Measurements from ENCODE around the gene CARHSP1. TPM values are rescaled to one million over a fixed set of nuclear protein-coding genes. Genes with fewer than 3 reads are reported as not detected.
"Not testable (repeated sequence)": the region's sequence is repeated elsewhere in the genome, so short reads cannot be mapped to it uniquely, and the experiment has no call there.

The CARHSP1 gene
- polyA plus RNA-seq, 3 donors, result 85.0 to 89.3 (median 88.7) TPM

DNA sequence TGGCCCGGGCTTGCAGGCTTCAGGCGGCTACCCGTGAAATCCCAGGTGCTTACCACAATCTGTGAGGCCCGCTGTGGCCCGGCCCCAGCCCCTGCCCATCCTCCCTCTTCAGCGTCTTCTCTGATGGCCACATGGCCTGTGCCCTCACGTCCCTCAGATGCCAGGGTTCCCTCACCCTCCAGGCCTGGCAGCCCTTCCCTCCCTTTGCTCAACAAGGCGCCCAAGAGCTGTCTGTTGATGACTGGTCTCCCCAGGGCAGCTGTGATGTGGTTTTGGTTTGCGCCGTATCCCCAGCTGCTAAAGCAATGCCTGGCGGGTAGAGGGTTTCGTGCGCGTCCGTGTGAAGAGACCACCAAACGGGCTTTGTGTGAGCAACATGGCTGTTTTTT lies 36.1 kb downstream of the CARHSP1 start:
- no peak for DNase-seq

DNA sequence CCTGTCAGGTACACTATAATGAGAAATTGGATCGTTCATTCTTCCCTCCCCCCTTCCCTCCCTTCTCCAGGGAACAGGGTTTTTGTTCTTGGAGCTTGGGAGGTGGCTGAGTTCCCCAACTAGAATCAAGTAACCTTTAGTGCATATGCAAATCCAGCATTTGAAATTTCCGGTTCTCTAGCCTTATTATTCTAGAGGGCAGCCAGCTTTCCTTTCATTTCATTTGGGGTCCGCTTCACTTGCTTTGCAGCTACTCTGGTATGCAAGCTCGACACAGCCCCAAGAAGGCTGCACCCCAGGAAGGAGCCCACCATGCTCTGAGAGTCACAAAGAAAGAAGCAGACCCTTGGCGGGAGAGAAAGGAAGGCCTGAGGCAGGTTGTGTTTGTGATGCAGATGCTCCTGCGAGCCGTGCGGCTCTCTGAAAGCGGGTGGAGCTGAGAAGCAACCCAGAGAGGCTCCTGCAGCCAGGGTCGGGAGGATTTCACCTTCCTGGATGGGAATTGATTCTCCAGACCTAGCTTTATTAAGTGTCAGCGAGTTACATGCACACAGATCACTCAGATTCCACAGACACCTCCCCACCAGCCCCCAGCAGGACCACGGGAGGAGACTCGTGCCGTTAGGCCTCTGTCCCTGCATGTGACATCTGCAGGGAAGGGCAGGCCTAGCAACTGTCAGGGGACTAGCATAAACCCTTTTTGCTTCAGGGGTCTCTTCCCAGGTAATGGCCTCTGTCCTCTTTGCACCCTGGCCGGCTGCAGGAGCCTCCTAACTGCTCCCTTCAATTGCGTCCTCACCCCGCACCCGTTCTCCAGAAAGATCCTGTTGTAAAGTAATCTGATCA lies 36.7 kb downstream of the CARHSP1 start:
- DNase-seq, result no peak

- DNase-seq, result no peak
Observed at GRCh38 chr16:8831450-8831849, 37.4 kb downstream of the CARHSP1 start.

- no peak for DNase-seq
Observed at GRCh38 chr16:8828541-8829165, 40.2 kb downstream of the CARHSP1 start.

DNA sequence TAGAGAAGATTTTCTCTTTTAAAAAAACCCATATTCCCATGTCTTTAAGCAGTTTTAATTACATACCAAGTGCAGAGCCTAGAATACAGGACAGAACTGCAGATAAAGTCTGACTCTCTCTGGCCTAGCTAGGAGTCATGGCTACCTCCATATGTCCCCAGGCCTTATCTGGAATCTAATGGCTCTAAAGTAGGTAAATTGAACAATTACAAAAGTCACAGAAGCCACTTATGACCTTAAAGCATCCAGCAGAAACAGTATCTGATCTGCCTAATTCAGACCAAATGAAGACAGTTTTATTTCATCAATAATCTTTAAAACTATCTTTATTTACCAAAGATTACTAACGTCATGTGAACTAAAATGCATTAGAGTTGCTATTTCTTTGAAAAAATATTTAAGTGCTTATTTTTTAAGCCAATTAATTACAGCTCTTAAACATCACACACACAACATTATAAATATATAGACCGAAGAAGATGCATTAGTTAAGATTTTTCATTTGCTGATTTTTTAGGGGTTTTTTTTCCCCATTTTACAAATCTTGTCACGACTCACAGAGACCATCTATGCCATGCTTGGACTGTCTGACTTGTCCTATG lies 42.4 kb downstream of the CARHSP1 start:
- no peak for DNase-seq

DNA sequence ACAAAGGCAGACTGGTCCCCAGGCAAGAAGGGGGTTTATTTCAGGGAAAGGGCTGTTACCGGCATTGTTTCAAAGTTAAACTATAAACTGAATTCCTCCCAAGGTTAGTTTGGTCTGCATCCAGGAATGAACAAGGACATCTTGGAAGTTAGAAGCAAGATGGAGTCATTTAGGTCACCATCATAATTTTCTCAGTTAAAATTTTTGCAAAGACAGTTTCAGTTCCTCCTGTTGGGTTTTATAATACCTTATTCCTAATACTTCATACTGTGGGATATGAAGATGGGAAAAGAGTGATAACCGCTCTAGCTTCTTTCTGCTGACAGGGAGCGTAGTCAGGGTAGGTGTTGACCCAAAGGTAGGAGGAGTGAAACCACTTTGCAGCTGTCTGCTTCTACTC lies 46.4 kb downstream of the CARHSP1 start:
- no peak for DNase-seq

DNA sequence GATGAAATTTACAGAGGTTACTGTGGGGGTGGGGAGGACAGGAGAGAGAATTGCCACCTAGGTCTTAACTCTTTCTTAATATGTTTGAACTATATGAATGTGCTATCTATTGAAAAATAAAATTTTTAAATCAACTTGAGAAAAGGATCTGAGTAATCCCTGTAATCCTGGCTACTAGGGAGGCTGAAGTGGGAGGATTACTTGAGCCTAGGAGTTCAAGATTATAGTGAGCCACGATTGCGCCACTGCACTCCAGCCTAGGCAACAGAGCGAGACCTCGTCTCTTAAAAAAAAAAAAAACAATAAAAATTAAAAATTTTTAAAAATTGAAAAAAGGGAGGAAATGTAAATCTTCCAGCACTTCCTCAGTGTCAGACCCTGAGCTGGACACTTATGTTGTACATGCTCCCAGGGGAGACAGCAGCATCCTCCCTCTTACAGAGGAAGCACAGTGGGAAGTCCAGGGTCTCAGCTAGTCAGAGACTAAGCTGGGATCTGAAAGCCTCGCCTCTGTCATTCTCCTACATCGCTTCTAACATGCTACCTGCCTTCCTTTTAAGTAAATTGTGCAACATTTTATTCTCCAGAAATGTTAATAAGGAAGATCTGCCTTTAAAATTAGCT lies 49.3 kb downstream of the CARHSP1 start:
- no peak for DNase-seq

DNA sequence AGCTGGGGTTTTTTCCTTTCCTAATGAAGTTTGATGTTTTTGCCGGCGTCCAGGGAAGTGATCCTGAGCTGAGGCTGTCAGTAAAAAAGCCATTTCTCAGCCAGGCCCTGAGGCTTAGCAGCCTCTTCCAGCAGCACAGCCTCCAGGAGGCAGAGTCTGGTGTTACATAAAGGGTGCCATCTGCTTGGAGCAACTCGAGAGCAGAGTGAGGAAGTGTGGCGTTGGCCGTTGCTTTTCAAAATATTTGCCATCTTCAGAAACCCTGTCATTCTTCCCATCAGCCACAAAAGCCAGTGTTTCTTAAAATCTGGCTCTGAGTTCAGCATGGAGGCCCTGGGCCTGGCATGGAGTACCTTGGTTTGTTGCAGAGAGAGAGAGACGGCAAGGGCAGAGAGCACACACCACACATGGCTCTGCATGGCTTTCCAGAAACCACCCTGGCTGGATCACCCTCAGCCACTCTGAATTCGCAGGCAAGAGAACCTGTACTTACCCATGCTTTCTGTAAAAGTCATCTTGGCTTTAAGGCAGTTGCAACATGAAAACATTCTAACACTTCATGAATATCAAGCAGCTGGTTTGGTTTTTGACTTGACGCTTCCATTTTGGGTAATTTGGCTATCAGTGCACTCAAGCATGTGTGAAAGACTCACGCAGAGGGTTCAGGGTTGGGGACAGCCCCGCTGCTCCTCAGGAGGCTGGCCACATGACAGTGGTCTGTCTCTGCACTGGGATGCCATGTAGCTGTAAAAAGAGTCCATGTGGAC lies 50.1 kb downstream of the CARHSP1 start:
- DNase-seq, result no peak

DNA sequence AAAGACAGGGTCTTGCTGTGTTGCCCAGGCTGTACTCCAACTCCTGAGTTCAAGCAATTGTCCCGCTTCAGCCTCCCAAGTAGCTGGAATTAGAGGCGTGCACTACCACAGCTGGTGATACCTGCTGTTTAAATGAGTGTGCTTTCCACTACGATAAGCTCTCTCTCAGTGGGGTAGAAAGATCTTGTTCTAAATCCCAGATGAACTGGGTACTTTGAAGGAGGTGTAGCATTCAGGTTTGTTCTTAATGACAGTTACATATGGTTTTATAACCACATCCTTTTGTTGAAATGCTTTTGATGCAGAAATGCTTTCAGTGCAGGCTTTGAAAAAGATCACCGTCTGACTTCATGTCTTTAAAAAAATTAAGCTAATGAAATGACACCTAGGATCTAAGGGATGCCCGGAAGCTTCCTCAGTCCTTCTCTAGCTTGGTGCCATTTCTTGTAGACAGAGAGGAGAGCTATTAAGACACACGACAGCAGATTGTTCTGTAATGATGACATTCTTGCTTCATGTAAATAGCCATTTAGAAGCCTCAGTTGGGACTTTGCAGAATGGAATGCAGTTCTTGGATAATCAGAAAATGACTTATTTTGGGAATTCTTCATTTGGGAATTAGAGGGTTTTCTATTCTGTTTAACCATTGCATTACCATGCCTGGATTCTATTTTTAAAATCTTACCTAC lies 51.7 kb downstream of the CARHSP1 start:
- no peak for DNase-seq

- DNase-seq, result no peak
Observed at GRCh38 chr16:8814095-8814806, 54.6 kb downstream of the CARHSP1 start.

DNA sequence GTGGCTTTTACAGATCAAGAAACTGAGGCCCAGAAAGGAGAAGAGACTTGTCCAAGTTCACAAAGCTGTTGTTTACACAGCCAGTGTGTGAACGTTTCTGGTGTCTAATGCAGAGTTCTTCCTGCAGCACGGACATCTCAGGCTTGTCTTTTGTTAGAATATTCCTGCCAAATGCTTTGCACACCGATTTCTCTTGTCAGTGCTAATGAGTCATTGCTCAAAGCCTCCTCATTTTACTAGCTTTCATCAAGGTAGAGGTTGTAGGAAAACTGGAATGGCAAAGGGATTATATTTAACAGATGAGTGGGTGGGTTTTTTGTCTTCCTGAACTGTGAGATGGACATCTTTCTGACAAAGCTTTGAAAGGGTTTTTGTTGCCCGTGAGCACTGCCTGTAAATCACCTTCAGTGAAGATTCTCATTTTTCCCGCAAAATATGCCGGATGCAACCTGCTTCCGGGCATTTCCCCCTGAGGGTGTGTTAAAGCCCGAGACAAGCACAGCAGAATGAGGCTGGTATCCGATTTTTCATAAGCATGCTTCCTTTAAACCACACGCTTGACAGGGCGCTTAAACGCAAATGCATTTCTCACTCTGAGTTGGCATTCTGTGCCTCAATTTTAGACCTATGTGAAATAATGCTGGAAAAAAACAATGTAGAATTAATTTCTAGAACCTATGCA lies 56.5 kb downstream of the CARHSP1 start:
- DNase-seq, result no peak

DNA sequence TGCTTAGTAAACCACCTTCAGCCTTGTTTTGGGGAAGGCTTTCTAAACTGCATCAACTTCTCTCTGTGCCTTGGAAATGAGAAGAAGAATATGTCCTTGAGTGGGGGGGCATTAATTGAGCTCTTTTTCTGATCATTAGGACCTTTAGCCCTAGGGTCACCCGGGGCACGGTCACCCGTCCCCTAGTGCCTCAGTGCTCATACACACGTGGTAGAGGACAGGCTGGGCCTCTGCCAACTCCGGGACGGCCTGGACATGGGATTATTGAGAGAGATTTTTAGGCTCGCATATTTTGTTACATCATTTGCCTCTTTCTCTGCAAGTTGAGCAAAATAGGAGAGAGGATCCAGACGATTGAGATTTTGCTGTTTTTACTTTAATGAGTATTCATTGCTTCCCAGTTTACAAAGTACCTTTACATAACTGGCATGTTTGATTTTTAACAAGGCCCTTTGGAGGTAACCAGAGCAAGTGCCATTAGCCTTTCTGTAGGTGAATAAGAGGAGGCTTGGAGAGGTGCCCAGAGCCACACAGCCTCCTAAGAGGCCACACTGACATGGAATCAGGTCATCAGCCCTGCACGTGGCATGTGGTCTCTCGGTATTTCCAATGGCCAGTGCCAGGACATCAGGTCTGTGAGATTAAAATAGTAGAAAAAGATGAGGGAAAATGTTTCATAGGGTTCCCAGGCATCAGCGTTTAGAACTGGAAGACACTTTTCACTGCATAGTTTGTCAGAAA lies 60.0 kb downstream of the CARHSP1 start:
- DNase-seq, result no peak

DNA sequence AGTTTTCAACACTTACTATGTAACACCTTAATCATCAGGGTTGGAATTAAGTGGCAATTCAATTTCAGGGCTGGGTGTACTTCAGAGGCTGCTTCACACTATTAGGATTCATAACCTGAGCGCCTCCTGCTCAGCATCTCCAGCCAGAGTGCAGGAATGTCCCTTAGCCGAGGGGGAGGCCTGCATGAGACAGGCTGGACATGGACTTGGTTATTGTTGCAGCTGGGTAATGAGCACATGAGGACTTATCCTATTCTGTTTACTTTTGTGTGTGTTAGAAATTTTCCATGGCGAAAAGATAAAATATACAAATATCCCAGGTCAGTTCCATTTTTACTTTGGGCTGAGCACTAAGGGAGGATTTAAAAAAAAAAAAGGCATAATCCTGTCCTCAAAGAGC lies 60.8 kb downstream of the CARHSP1 start:
- DNase-seq, result no peak

- no peak for DNase-seq
Observed at GRCh38 chr16:8807189-8807588, 61.6 kb downstream of the CARHSP1 start.

DNA sequence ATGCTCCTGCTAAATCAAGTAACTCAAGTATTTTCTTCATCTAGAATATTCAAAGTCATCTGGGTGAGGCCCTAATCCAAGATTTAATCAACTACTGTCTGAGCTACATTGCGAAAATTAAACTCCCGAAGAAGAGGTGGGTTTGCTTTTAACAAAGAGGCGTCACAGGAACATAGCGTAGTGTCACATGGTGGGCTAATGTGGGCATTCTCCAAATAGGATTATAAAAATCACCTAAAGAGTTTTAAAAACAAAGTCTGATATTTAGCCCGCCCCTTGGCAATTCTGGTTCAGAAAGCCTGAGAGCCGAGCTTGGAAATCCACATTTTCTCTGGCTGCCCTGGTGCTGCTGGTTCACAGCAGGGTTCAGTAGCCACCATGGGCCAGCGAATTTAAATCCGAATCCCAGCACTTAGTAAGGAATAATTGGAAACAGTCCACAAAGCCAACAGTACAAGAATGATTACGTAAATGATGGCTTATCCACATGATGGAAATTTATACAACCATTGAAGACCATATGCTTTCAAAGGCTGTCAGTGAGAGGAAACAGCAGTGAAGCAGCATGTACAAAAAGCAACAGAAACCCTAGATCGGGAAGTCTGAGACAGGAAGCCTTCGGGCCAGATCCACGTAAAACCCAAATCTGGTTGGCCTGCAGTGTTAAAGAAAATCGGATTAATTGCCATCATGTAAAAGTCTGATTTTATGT lies 62.4 kb downstream of the CARHSP1 start:
- DNase-seq, result no peak

DNA sequence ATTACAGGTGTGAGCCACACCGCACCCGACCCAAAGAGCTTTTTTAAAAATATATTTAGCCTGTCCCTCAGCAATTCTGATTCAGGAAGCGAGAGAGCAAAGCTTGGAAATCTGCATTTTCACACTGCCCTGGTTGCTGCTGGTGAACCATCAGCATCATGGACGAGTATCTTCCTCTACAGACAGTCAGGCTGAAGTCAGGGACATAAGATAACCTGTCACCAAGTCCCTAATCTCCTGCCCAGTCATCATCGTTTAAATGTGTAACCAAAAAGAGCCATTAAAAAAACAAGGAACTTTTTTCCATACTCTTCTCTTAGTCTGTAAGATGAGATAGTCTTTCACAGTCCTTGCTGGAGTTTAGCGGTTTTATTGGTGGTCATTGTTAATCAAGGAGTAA lies 64.5 kb downstream of the CARHSP1 start:
- DNase-seq, result no peak

DNA sequence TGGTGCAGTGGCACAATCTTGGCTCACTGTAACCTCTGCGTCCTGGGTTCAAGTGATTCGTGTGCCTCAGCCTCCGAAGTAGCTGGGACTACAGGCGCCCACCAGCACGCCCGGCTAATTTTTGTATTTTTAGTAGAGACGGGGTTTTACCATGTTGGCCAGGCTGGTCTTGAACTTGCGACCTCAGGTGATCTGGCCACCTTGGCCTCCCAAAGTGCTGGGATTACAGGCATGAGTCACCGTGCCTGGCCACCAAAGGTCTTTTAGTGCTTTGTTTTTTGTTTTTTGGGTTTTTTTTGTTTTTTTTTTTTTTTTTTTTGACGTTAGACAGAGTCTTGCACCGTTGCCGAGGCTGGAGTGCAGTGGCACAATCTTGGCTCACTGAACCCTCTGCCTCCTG lies 65.1 kb downstream of the CARHSP1 start:
- not testable (repeated sequence) for DNase-seq

All from renal pelvis (tissue), 4 donors.